Retina (tissue), 1 donor: ENCODE measurements around the gene ABR.
"Not testable (repeated sequence)": the region's sequence is repeated elsewhere in the genome, so short reads cannot be mapped to it uniquely, and the experiment has no call there.

Experiments used
- DNase-seq: peaks from one replicate; pipeline ENCODE4 v3.0.0-alpha.2; 2016

ABR gene

GRCh38 chr17:1146561-1147265 is 33.1 kb downstream of the ABR start:
- no peak for DNase-seq

- DNase-seq = no peak
These were observed 34.3 kb downstream of the ABR start for GRCh38 chr17:1145311-1145986.

GRCh38 chr17:1144162-1144561 is 35.6 kb downstream of the ABR start:
- no peak for DNase-seq

GRCh38 chr17:1143573-1143972 is 36.2 kb downstream of the ABR start:
- DNase-seq = peak; percentile 75

- DNase-seq = peak; percentile 61
These were observed 37.2 kb downstream of the ABR start for GRCh38 chr17:1142561-1142971.

GRCh38 chr17:1137465-1137894 is 42.3 kb downstream of the ABR start:
- no peak for DNase-seq

GRCh38 chr17:1136748-1137147 is 43.0 kb downstream of the ABR start:
- no peak for DNase-seq

- no peak for DNase-seq
These were observed 45.0 kb downstream of the ABR start for GRCh38 chr17:1134634-1135324.

- no peak for DNase-seq
These were observed 49.6 kb downstream of the ABR start for GRCh38 chr17:1130191-1130590.

GRCh38 chr17:1128463-1128862 is 51.3 kb downstream of the ABR start:
- not testable (repeated sequence) for DNase-seq

- DNase-seq = no peak
These were observed 52.8 kb downstream of the ABR start for GRCh38 chr17:1126801-1127550.

GRCh38 chr17:1126250-1126797 is 53.5 kb downstream of the ABR start:
- no peak for DNase-seq

GRCh38 chr17:1125788-1126145 is 54.0 kb downstream of the ABR start:
- DNase-seq = no peak

GRCh38 chr17:1124896-1125787 is 54.6 kb downstream of the ABR start:
- DNase-seq = no peak

- peak; percentile 74 for DNase-seq
These were observed 55.7 kb downstream of the ABR start for GRCh38 chr17:1123921-1124715.

- DNase-seq = no peak
These were observed 56.4 kb downstream of the ABR start for GRCh38 chr17:1123393-1123831.

GRCh38 chr17:1122533-1123392 is 57.0 kb downstream of the ABR start:
- peak; percentile 89 for DNase-seq

- DNase-seq = not testable (repeated sequence)
These were observed 58.4 kb downstream of the ABR start for GRCh38 chr17:1121442-1121817.

- DNase-seq = no peak
These were observed 59.0 kb downstream of the ABR start for GRCh38 chr17:1120596-1121441.
